HEK293 (cell line): ENCODE data around the gene NEK10.

Source experiments
- CTCF ChIA-PET: fragments of 350-600 bp; formaldehyde crosslinking; extraction: SDS; loops from one replicate; lab custom pipeline; 2021; ENCODE audit warnings: antibody characterized with exemption; lab: Yijun Ruan, JAX
- POLR2A ChIA-PET: fragments of 300-600 bp; formaldehyde crosslinking; extraction: SDS; loops from one replicate; lab custom pipeline; 2020; ENCODE audit warnings: antibody characterized with exemption, inconsistent platforms; lab: Yijun Ruan, JAX
- H3K27ac ChIP-seq: fragments of 200-500 bp; sonication (Bioruptor generic); 2 replicates; pipeline ENCODE4 v1.5.1; 2014; ENCODE audit warnings: low read depth, low read length, control low read depth, inconsistent platforms; ENCODE audit errors: extremely low read depth
- H3K36me3 ChIP-seq, 2 experiments: fragments of 200-500 bp in 1 of 2; sonication (Bioruptor generic) in 1 of 2; 1 replicate in 1 of 2; 2 replicates in 1 of 2; pipeline ENCODE4 v1.5.1; 2014 to 2017; ENCODE audit warnings: inconsistent platforms in 2 of 2, low read length in 2 of 2; ENCODE audit not compliant: control insufficient read depth in 2 of 2, insufficient read depth in 1 of 2
- H3K4me1 ChIP-seq: fragments of 200-500 bp; sonication (Bioruptor generic); 2 replicates; pipeline ENCODE4 v1.5.1; 2014; ENCODE audit warnings: mild to moderate bottlenecking, low read length, inconsistent platforms; ENCODE audit not compliant: control insufficient read depth, insufficient read depth
- H3K4me3 ChIP-seq: 2 replicates; pipeline ENCODE4 v1.5.1; 2011; ENCODE audit warnings: low read depth, mild to moderate bottlenecking, control low read depth, low read length, moderate library complexity
- H3K9me3 ChIP-seq: fragments of 200-500 bp; sonication (Bioruptor generic); 2 replicates; pipeline ENCODE4 v1.5.1; 2014; ENCODE audit warnings: low read depth, low read length, inconsistent platforms; ENCODE audit not compliant: control insufficient read depth, insufficient read depth
- BCL11A ChIP-seq: fragments of 450-650 bp; formaldehyde crosslinking; IDR thresholded peaks from 2 replicates; pipeline ENCODE4 v1.5.1; 2016; ENCODE audit warnings: low read depth, missing biosample characterization, missing genetic modification characterization
- GLIS2 ChIP-seq: fragments of 450-650 bp; formaldehyde crosslinking; IDR thresholded peaks from 2 replicates; pipeline ENCODE4 v1.5.1; 2016; ENCODE audit warnings: missing biosample characterization, missing genetic modification characterization
- MYNN ChIP-seq: fragments of 450-650 bp; formaldehyde crosslinking; IDR thresholded peaks from 2 replicates; pipeline ENCODE4 v1.5.1; 2016; ENCODE audit warnings: missing biosample characterization, missing genetic modification characterization, borderline replicate concordance
- SCRT2 ChIP-seq: fragments of 450-650 bp; formaldehyde crosslinking; IDR thresholded peaks from 2 replicates; pipeline ENCODE4 v1.5.1; 2016; ENCODE audit warnings: missing biosample characterization, missing genetic modification characterization
- TCF7L2 ChIP-seq: IDR thresholded peaks from 2 replicates; pipeline ENCODE4 v1.6.1; 2011; ENCODE audit warnings: low read depth, mild to moderate bottlenecking, inconsistent platforms, low read length, moderate library complexity, borderline replicate concordance
- ZBTB1 ChIP-seq: fragments of 450-650 bp; formaldehyde crosslinking; IDR thresholded peaks from 2 replicates; pipeline ENCODE4 v1.5.1; 2016; ENCODE audit warnings: missing biosample characterization, missing genetic modification characterization
- ZBTB8A ChIP-seq: fragments of 450-650 bp; formaldehyde crosslinking; IDR thresholded peaks from 2 replicates; pipeline ENCODE4 v1.5.1; 2016; ENCODE audit warnings: missing biosample characterization, missing genetic modification characterization
- ZFP69B ChIP-seq: fragments of 450-650 bp; formaldehyde crosslinking; IDR thresholded peaks from 2 replicates; pipeline ENCODE4 v1.5.1; 2016; ENCODE audit warnings: missing biosample characterization, missing genetic modification characterization
- ZNF114 ChIP-seq: fragments of 450-650 bp; formaldehyde crosslinking; IDR thresholded peaks from 2 replicates; pipeline ENCODE4 v1.5.0; 2017; ENCODE audit warnings: missing biosample characterization, missing genetic modification characterization
- ZNF132 ChIP-seq: fragments of 450-650 bp; formaldehyde crosslinking; IDR thresholded peaks from 2 replicates; pipeline ENCODE4 v1.5.1; 2017; ENCODE audit warnings: missing biosample characterization, missing genetic modification characterization, borderline replicate concordance
- ZNF140 ChIP-seq: fragments of 450-650 bp; formaldehyde crosslinking; IDR thresholded peaks from 2 replicates; pipeline ENCODE4 v1.5.1; 2016; ENCODE audit warnings: missing biosample characterization, missing genetic modification characterization
- ZNF24 ChIP-seq: fragments of 450-650 bp; formaldehyde crosslinking; IDR thresholded peaks from 2 replicates; pipeline ENCODE4 v1.5.1; 2016; ENCODE audit warnings: missing biosample characterization, missing genetic modification characterization
- ZNF391 ChIP-seq: fragments of 450-650 bp; formaldehyde crosslinking; IDR thresholded peaks from 2 replicates; pipeline ENCODE4 v1.5.1; 2016; ENCODE audit warnings: low read depth, missing biosample characterization, missing genetic modification characterization, borderline replicate concordance
- ZNF530 ChIP-seq: fragments of 450-650 bp; formaldehyde crosslinking; IDR thresholded peaks from 2 replicates; pipeline ENCODE4 v1.5.1; 2016; ENCODE audit warnings: low read depth, missing biosample characterization, missing genetic modification characterization
- ZNF596 ChIP-seq: fragments of 450-650 bp; IDR thresholded peaks from 2 replicates; pipeline ENCODE4 v1.5.0; 2018; ENCODE audit warnings: missing biosample characterization, mild to moderate bottlenecking, missing genetic modification characterization, moderate library complexity
- TF ChIP-seq, protein P1 (sequence below): fragments of 450-650 bp; formaldehyde crosslinking; IDR thresholded peaks from 2 replicates; pipeline ENCODE4 v1.5.1; 2016; ENCODE audit warnings: missing biosample characterization, missing genetic modification characterization
- TF ChIP-seq, protein P2 (sequence below): fragments of 450-650 bp; formaldehyde crosslinking; IDR thresholded peaks from 2 replicates; pipeline ENCODE4 v1.5.1; 2016; ENCODE audit warnings: missing biosample characterization, missing genetic modification characterization
- TF ChIP-seq, protein P3 (sequence below): fragments of 450-650 bp; formaldehyde crosslinking; IDR thresholded peaks from 2 replicates; pipeline ENCODE4 v1.5.1; 2017; ENCODE audit warnings: missing biosample characterization, missing genetic modification characterization
- TF ChIP-seq, protein P4 (sequence below): fragments of 450-650 bp; formaldehyde crosslinking; IDR thresholded peaks from 2 replicates; pipeline ENCODE4 v1.5.1; 2016; ENCODE audit warnings: missing biosample characterization, missing genetic modification characterization

NEK10 gene

DNA sequence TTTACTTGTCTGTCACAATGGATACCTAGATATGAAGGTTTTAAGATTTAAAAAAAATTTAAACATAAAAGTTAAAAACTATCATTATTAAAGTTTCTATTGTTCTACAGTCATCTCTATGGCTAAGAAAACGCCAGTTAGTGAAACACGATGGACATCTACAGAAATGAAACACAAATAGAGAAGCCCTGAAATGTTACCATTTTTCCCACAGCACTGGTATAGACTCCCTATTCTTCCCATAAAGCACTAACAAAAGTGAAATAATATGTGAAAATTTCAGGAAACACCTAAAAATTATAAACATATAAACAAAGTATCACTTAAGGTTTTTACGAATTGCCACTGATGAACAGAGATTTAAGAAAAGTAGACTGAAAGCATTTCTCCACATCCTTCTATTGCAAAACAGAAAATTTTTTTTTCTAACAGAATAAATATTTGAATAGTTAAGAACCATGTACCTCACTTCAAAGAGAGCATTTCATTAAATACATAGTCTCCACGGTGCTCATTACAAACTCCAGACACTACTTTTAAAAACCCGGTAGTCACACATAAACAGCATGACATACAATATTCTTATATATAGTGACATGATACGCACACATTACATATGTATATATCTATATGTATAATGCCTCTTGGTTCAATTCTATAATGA lies 7.1 kb upstream of the NEK10 start:
- Histone ChIP-seq H3K27ac (no peak overlapping the region), H3K9me3 (no peaks in the 10 kb centered on the region), H3K4me3 (no peak overlapping the region), H3K36me3 (no peaks in the 10 kb centered on the region; a peak in 1 of 3 replicates), H3K4me1 (no peaks in the 10 kb centered on the region)
- ChIA-PET POLR2A (no interaction called here), CTCF (interaction anchor here (0.7 kb wide), 1 partner anchor 103 kb away, joined by 3 read pairs; no protein-coding TSS in a partner anchor)
- TF ChIP-seq ZBTB8A (tag by site-specific recombination) = no peak
- TF ChIP-seq MYNN = no peak
- TF ChIP-seq, protein P1, sequence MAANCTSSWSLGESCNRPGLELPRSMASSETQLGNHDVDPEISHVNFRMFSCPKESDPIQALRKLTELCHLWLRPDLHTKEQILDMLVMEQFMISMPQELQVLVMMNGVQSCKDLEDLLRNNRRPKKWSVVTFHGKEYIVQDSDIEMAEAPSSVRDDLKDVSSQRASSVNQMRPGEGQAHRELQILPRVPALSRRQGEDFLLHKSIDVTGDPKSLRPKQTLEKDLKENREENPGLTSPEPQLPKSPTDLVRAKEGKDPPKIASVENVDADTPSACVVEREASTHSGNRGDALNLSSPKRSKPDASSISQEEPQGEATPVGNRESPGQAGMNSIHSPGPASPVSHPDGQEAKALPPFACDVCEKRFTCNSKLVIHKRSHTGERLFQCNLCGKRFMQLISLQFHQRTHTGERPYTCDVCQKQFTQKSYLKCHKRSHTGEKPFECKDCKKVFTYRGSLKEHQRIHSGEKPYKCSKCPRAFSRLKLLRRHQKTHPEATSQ (tag by site-specific recombination) = no peak
- TF ChIP-seq, protein P2, sequence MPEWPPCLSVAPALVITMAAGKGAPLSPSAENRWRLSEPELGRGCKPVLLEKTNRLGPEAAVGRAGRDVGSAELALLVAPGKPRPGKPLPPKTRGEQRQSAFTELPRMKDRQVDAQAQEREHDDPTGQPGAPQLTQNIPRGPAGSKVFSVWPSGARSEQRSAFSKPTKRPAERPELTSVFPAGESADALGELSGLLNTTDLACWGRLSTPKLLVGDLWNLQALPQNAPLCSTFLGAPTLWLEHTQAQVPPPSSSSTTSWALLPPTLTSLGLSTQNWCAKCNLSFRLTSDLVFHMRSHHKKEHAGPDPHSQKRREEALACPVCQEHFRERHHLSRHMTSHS (tag by site-specific recombination) = no peak

DNA sequence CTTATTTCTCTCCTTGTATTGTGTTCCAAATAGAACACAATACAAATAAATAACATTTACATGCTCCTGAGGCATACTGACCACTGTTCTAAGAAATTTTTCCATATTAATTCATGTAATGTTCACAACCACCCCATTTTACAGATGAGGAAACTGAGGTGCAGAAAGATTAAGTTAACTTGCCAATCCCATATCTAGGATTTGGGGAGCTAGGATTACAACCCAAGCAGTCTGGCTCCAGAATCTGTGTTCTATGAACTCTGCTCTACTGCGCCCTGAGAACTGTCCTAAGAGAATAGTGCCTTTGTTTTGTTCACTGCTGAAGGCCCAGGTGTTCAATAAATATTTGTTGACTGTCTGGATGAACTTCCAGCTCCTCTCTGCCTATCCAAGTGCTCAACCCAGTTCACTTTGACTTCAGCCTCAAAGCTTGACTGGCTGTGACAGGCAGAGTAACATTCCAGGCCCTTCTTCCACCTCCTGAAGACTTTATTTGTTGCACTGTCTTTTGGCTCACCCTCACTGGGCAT lies 3.1 kb downstream of the NEK10 start:
- TF ChIP-seq ZNF114 (tag by site-specific recombination) (no peak), ZNF132 (tag by site-specific recombination) (no peak), TCF7L2 (no peak), ZNF140 (tag by site-specific recombination) (no peak), ZNF24 (tag by site-specific recombination) (no peak), ZBTB1 (no peak), ZNF391 (tag by site-specific recombination) (no peak), ZNF596 (tag by site-specific recombination) (no peak), GLIS2 (tag by site-specific recombination) (no peak), ZNF530 (tag by site-specific recombination) (no peak), BCL11A (no peak), ZFP69B (no peak), SCRT2 (tag by site-specific recombination) (no peak)
- TF ChIP-seq, protein P3, sequence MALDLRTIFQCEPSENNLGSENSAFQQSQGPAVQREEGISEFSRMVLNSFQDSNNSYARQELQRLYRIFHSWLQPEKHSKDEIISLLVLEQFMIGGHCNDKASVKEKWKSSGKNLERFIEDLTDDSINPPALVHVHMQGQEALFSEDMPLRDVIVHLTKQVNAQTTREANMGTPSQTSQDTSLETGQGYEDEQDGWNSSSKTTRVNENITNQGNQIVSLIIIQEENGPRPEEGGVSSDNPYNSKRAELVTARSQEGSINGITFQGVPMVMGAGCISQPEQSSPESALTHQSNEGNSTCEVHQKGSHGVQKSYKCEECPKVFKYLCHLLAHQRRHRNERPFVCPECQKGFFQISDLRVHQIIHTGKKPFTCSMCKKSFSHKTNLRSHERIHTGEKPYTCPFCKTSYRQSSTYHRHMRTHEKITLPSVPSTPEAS = no peak
- TF ChIP-seq, protein P4, sequence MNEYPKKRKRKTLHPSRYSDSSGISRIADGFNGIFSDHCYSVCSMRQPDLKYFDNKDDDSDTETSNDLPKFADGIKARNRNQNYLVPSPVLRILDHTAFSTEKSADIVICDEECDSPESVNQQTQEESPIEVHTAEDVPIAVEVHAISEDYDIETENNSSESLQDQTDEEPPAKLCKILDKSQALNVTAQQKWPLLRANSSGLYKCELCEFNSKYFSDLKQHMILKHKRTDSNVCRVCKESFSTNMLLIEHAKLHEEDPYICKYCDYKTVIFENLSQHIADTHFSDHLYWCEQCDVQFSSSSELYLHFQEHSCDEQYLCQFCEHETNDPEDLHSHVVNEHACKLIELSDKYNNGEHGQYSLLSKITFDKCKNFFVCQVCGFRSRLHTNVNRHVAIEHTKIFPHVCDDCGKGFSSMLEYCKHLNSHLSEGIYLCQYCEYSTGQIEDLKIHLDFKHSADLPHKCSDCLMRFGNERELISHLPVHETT (tag by site-specific recombination) = no peak
- CTCF ChIA-PET = no interaction called here
- POLR2A ChIA-PET = no interaction called here

More for the DNA sequence above, 3.1 kb downstream of the NEK10 start:
- Histone ChIP-seq H3K9me3 (no peaks in the 10 kb centered on the region), H3K36me3 (no peaks in the 10 kb centered on the region), H3K27ac (no peak overlapping the region), H3K4me1 (no peaks in the 10 kb centered on the region), H3K4me3 (no peak overlapping the region)
